ENCODE measurements around the gene GTF2E1.

The GTF2E1 gene

GRCh38 chr3:120800625-120801024 lies 58.1 kb downstream of the GTF2E1 start:
- H3K4me3 ChIP-seq (ENCODE audit: low read depth, low read length) = no peak overlapping the region
- no peak for DNase-seq (ENCODE audit: low read depth, low spot score)
- in situ Hi-C loops (cut with HindIII; ENCODE audit: low sequenced_read_pairs) = no loop called here
- TF ChIP-seq CTCF (IDR thresholded peaks at IDR 0.05; ENCODE audit: low read depth, low read length) = no peak

GRCh38 chr3:120801484-120801883 lies 58.9 kb downstream of the GTF2E1 start:
- DNase-seq (ENCODE audit: low read depth, low spot score) = no peak
- no peak for TF ChIP-seq CTCF (IDR thresholded peaks at IDR 0.05; ENCODE audit: low read depth, low read length)
- no peak overlapping the region for H3K4me3 ChIP-seq (ENCODE audit: low read depth, low read length)
- in situ Hi-C loops (cut with HindIII; ENCODE audit: low sequenced_read_pairs) = no loop called here

- in situ Hi-C loops (cut with HindIII; ENCODE audit: low sequenced_read_pairs) = no loop called here
- no peak for TF ChIP-seq CTCF (IDR thresholded peaks at IDR 0.05; ENCODE audit: low read depth, low read length)
- DNase-seq (ENCODE audit: low read depth, low spot score) = no peak
- no peak overlapping the region for H3K4me3 ChIP-seq (ENCODE audit: low read depth, low read length)
Observed at GRCh38 chr3:120802916-120803315, 60.4 kb downstream of the GTF2E1 start.

GRCh38 chr3:120816728-120817127 lies 74.2 kb downstream of the GTF2E1 start:
- DNase-seq (ENCODE audit: low read depth, low spot score) = no peak
- in situ Hi-C loops (cut with HindIII; ENCODE audit: low sequenced_read_pairs) = no loop called here
- no peak overlapping the region for H3K4me3 ChIP-seq (ENCODE audit: low read depth, low read length)
- no peak for TF ChIP-seq CTCF (IDR thresholded peaks at IDR 0.05; ENCODE audit: low read depth, low read length)

GRCh38 chr3:120820748-120821147 lies 78.2 kb downstream of the GTF2E1 start:
- DNase-seq (ENCODE audit: low read depth, low spot score) = no peak
- in situ Hi-C loops (cut with HindIII; ENCODE audit: low sequenced_read_pairs) = no loop called here
- no peak overlapping the region for H3K4me3 ChIP-seq (ENCODE audit: low read depth, low read length)
- no peak for TF ChIP-seq CTCF (IDR thresholded peaks at IDR 0.05; ENCODE audit: low read depth, low read length)

GRCh38 chr3:120821426-120821825 lies 78.9 kb downstream of the GTF2E1 start:
- no peak for TF ChIP-seq CTCF (IDR thresholded peaks at IDR 0.05; ENCODE audit: low read depth, low read length)
- in situ Hi-C loops (cut with HindIII; ENCODE audit: low sequenced_read_pairs) = no loop called here
- no peak for DNase-seq (ENCODE audit: low read depth, low spot score)
- no peak overlapping the region for H3K4me3 ChIP-seq (ENCODE audit: low read depth, low read length)

- no peak for DNase-seq (ENCODE audit: low read depth, low spot score)
- in situ Hi-C loops (cut with HindIII; ENCODE audit: low sequenced_read_pairs) = no loop called here
- no peak for TF ChIP-seq CTCF (IDR thresholded peaks at IDR 0.05; ENCODE audit: low read depth, low read length)
- H3K4me3 ChIP-seq (ENCODE audit: low read depth, low read length) = no peak overlapping the region
Observed at GRCh38 chr3:120823156-120823555, 80.6 kb downstream of the GTF2E1 start.
